GM12878 (cell line): ENCODE results near the gene NUAK2. TPM values are rescaled to one million over a fixed set of nuclear protein-coding genes. Genes with fewer than 3 reads are reported as not detected.

Experiments used
- EP300 ChIP-seq, 2 experiments: fragments of 150-350 bp in 1 of 2; IDR thresholded peaks; 2 replicates each; pipeline ENCODE4 v1.6.1; 2011 to 2012; ENCODE audit warnings: low read depth in 2 of 2, low read length in 2 of 2, borderline replicate concordance in 1 of 2, improper control_type of control experiment in 1 of 2, inconsistent platforms in 1 of 2; ENCODE audit not compliant: control insufficient read depth in 1 of 2
- KAT2A ChIP-seq: conservative IDR thresholded peaks from 2 replicates; pipeline ENCODE4 v1.6.1; 2011; ENCODE audit warnings: low read depth, low read length; ENCODE audit not compliant: control insufficient read depth
- MTA3 ChIP-seq: IDR thresholded peaks from 2 replicates; pipeline ENCODE4 v1.6.1; 2012; ENCODE audit warnings: low read length, inconsistent platforms, borderline replicate concordance
- NFIC ChIP-seq: IDR thresholded peaks from 2 replicates; pipeline ENCODE4 v1.6.1; 2012; ENCODE audit warnings: low read depth, mild to moderate bottlenecking, inconsistent platforms, low read length, moderate library complexity
- NKRF ChIP-seq: fragments of 450-650 bp; conservative IDR thresholded peaks from 2 replicates; pipeline ENCODE4 v1.6.1; 2017; ENCODE audit warnings: mild to moderate bottlenecking, moderate library complexity
- PML ChIP-seq: IDR thresholded peaks from 2 replicates; pipeline ENCODE4 v1.6.1; 2012; ENCODE audit warnings: low read length, inconsistent platforms
- SKIL ChIP-seq: fragments of 450-650 bp; IDR thresholded peaks from 2 replicates; pipeline ENCODE4 v1.6.1; 2017; ENCODE audit warnings: mild to moderate bottlenecking, low read depth, inconsistent platforms; ENCODE audit not compliant: poor library complexity, severe bottlenecking
- STAT3 ChIP-seq: IDR thresholded peaks from 2 replicates; pipeline ENCODE4 v1.6.1; 2011; ENCODE audit warnings: low read depth, low read length, improper control_type of control experiment
- SUZ12 ChIP-seq: fragments of 200-600 bp; sonication (generic); IDR thresholded peaks from one replicate; pipeline ENCODE4 v1.6.1; 2018; ENCODE audit warnings: antibody characterized with exemption, mild to moderate bottlenecking; ENCODE audit not compliant: unreplicated experiment
- TCF3 ChIP-seq: IDR thresholded peaks from 2 replicates; pipeline ENCODE4 v1.6.1; 2012; ENCODE audit warnings: low read depth, mild to moderate bottlenecking, low read length, borderline replicate concordance; ENCODE audit not compliant: insufficient read depth
- WRNIP1 ChIP-seq: IDR thresholded peaks from 2 replicates; pipeline ENCODE4 v1.6.1; 2011; ENCODE audit warnings: low read depth, low read length, improper control_type of control experiment, borderline replicate concordance
- polyA plus RNA-seq, 11 experiments: library from polyadenylated mRNA; depleted of rRNA in 4 of 11; unstranded in 6 of 11; stranded (reverse) in 5 of 11; fragments of >200 nt; fragmentation: Nextera tagmentation in 4 of 11; fragmentation: Illumina TruSeq in 1 of 11; extraction: Ambion mirVana in 4 of 11; extraction: Trizol in 1 of 11; gene quantifications; 1 replicate in 1 of 11; 2 replicates in 10 of 11; pipeline versions ENCODE4 v1.2.1 to v1.2.3, GENCODE V29; 2011 to 2016; ENCODE audit warnings: inconsistent platforms in 2 of 11, missing spikeins in 2 of 11, low read depth in 1 of 11
- total RNA-seq, 4 experiments: library from RNA; depleted of rRNA in 3 of 4; stranded (reverse); fragments of >200 nt in 3 of 4; fragmentation: Illumina TruSeq in 1 of 4; extraction: Trizol in 1 of 4; gene quantifications; 2 replicates each; pipeline versions ENCODE4 v1.2.1 to v1.2.3, GENCODE V29; 2013 to 2021
- TF ChIP-seq, protein P1 (sequence below): fragments of 450-650 bp; IDR thresholded peaks from 2 replicates; pipeline ENCODE4 v1.6.1; 2017; ENCODE audit warnings: borderline replicate concordance

Gene NUAK2
- total and polyA plus RNA-seq, 10 of the 15 experiments (the other 5 are each of a cell fraction or from before 2014, with no cell fraction given) = 0.27 to 3.0 (median 1.2) TPM

DNA sequence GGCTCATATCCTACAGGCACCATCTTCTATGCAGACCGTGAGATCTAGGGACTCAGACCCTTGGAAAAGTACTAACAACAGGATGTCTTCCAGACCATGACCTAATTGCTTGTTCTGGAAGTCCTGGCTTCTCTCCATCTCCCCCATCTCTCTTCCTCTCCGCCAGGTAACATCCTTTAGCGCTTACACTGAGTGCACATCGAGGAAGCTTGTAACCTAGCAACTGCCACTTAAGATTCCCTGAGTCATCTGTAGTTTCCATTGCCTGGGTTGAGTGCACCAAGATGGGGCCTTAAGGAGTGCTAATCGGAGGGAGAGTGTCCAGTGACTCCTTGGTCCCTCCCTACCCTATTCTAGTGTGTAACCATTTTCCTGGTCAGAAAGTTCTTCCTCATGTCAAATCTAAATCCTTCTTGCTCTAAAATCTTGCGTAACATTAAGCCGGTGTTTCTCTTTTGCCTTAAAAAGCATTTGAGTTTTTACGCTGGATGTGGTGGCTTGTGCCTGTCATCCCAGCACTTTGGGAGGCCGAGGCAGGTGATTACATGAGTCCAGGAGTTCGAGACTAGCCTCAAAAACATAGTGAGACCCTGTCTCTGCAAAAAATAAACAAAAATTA, 25.5 kb upstream of the NUAK2 start (continued):
- TF ChIP-seq SKIL (no peak), NFIC (no peak), STAT3 (no peak), PML (no peak), WRNIP1 (no peak), TCF3 (no peak), KAT2A (no peak), MTA3 (no peak), SUZ12 (no peak), EP300 (IDR thresholded peaks at IDR 0.05; ENCODE audit: borderline replicate concordance in 1 of 2, control insufficient read depth in 1 of 2, low read depth in 2 of 2, low read length in 2 of 2) (no peak), NKRF (no peak)
- TF ChIP-seq, protein P1, sequence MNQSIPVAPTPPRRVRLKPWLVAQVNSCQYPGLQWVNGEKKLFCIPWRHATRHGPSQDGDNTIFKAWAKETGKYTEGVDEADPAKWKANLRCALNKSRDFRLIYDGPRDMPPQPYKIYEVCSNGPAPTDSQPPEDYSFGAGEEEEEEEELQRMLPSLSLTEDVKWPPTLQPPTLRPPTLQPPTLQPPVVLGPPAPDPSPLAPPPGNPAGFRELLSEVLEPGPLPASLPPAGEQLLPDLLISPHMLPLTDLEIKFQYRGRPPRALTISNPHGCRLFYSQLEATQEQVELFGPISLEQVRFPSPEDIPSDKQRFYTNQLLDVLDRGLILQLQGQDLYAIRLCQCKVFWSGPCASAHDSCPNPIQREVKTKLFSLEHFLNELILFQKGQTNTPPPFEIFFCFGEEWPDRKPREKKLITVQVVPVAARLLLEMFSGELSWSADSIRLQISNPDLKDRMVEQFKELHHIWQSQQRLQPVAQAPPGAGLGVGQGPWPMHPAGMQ = no peak
